IMR-90 (cell line): ENCODE data around the gene AP1S1. TPM values are rescaled to one million over a fixed set of nuclear protein-coding genes. Genes with fewer than 3 reads are reported as not detected.
A peak's percentile ranks its signal among the peaks of the same experiment; 100 is the strongest.

Experiments used
- ATAC-seq: fragments of 200-7000 bp; cut with Tn5 transposase; 2 replicates; pipeline ENCODE4 v1.9.1; 2020; ENCODE audit warnings: low read depth, mild to moderate bottlenecking, moderate library complexity
- BruUV-seq: library from RNA; stranded (reverse); fragments of 400-500 nt; replicated peaks from 2 replicates; lab custom pipeline; 2021; lab: Mats Ljungman, UMichigan
- CTCF ChIA-PET: fragments of 300-600 bp; formaldehyde crosslinking; extraction: SDS; loops from one replicate; lab custom pipeline; 2021; ENCODE audit warnings: antibody characterized with exemption; lab: Yijun Ruan, JAX
- POLR2A ChIA-PET: fragments of 300-600 bp; sonication (Branson Sonifier 250); formaldehyde crosslinking; loops from one replicate; lab custom pipeline; 2022; ENCODE audit warnings: antibody characterized with exemption; ENCODE audit not compliant: unreplicated experiment; lab: Charles Lee
- DNase-seq: peaks from one replicate; pipeline ENCODE4 v3.0.0; 2013
- H2AFZ ChIP-seq: replicated peaks from 2 replicates; pipeline ENCODE3; 2013; ENCODE audit warnings: low read length, mild to moderate bottlenecking; ENCODE audit not compliant: poor library complexity
- H2AK5ac ChIP-seq: 2 replicates; pipeline ENCODE4 v1.6.1; 2013; ENCODE audit warnings: low read depth, low read length, inconsistent platforms
- H2AK9ac ChIP-seq: replicated peaks from 2 replicates; pipeline ENCODE3; 2013; ENCODE audit warnings: mild to moderate bottlenecking, low read depth, low read length, moderate library complexity; ENCODE audit not compliant: poor library complexity
- H2BK120ac ChIP-seq: 2 replicates; pipeline ENCODE4 v1.6.1; 2013; ENCODE audit warnings: low read depth, low read length, inconsistent platforms
- H2BK15ac ChIP-seq: 3 replicates; pipeline ENCODE4 v1.6.1; 2013; ENCODE audit warnings: low read depth, low read length, inconsistent platforms
- H2BK20ac ChIP-seq: 2 replicates; pipeline ENCODE4 v1.6.1; 2013; ENCODE audit warnings: low read depth, mild to moderate bottlenecking, inconsistent platforms, low read length, moderate library complexity
- H2BK5ac ChIP-seq: 2 replicates; pipeline ENCODE4 v1.6.1; 2013; ENCODE audit warnings: mild to moderate bottlenecking, low read depth, low read length, inconsistent platforms; ENCODE audit not compliant: poor library complexity, severe bottlenecking
- H3K14ac ChIP-seq: replicated peaks from 2 replicates; pipeline ENCODE4 v1.6.1; 2013; ENCODE audit warnings: low read depth, low read length, inconsistent platforms
- H3K18ac ChIP-seq: 2 replicates; pipeline ENCODE4 v1.6.1; 2013; ENCODE audit warnings: low read depth, low read length, control low read depth
- H3K23ac ChIP-seq: 2 replicates; pipeline ENCODE4 v1.6.1; 2013; ENCODE audit warnings: low read depth, low read length, inconsistent platforms
- H3K27ac ChIP-seq: 2 replicates; pipeline ENCODE4 v1.5.1; 2013; ENCODE audit warnings: mild to moderate bottlenecking, control low read depth, low read length; ENCODE audit not compliant: insufficient read depth
- H3K27me3 ChIP-seq: 2 replicates; pipeline ENCODE4 v1.6.1; 2013; ENCODE audit warnings: low read length; ENCODE audit not compliant: control insufficient read depth, insufficient read depth
- H3K36me3 ChIP-seq: 2 replicates; pipeline ENCODE4 v1.6.1; 2013; ENCODE audit warnings: low read length, mixed read lengths; ENCODE audit not compliant: control insufficient read depth, insufficient read depth
- H3K4ac ChIP-seq: 2 replicates; pipeline ENCODE4 v1.6.1; 2013; ENCODE audit warnings: low read depth, low read length, inconsistent platforms
- H3K4me1 ChIP-seq: 2 replicates; pipeline ENCODE4 v1.6.1; 2013; ENCODE audit warnings: low read length, mixed read lengths; ENCODE audit not compliant: control insufficient read depth, insufficient read depth
- H3K4me2 ChIP-seq: 2 replicates; pipeline ENCODE4 v1.6.1; 2013; ENCODE audit warnings: low read depth, mild to moderate bottlenecking, control low read depth, low read length, moderate library complexity
- H3K4me3 ChIP-seq: 2 replicates; pipeline ENCODE4 v1.5.1; 2013; ENCODE audit warnings: low read depth, mild to moderate bottlenecking, control low read depth, low read length, moderate library complexity; ENCODE audit not compliant: insufficient read depth
- H3K56ac ChIP-seq: 2 replicates; pipeline ENCODE4 v1.6.1; 2013; ENCODE audit warnings: low read length, inconsistent platforms; ENCODE audit not compliant: insufficient read depth; ENCODE audit errors: extremely low read depth
- H3K79me1 ChIP-seq, 2 experiments: 2 replicates each; pipeline ENCODE4 v1.6.1; 2013; ENCODE audit warnings: low read length in 2 of 2, inconsistent platforms in 1 of 2, low read depth in 1 of 2
- H3K9ac ChIP-seq: 2 replicates; pipeline ENCODE4 v1.6.1; 2013; ENCODE audit warnings: low read depth, low read length, control low read depth
- H3K9me1 ChIP-seq: 2 replicates; pipeline ENCODE4 v1.6.1; 2013; ENCODE audit warnings: low read length, inconsistent platforms; ENCODE audit not compliant: insufficient read depth
- H3K9me3 ChIP-seq: 2 replicates; pipeline ENCODE4 v1.6.1; 2013; ENCODE audit warnings: low read length; ENCODE audit not compliant: control insufficient read depth, insufficient read depth
- H4K20me1 ChIP-seq: 2 replicates; pipeline ENCODE4 v1.6.1; 2013; ENCODE audit warnings: low read length, inconsistent platforms; ENCODE audit not compliant: insufficient read depth
- H4K5ac ChIP-seq: 2 replicates; pipeline ENCODE4 v1.6.1; 2013; ENCODE audit warnings: mild to moderate bottlenecking, low read depth, low read length, control low read depth
- H4K8ac ChIP-seq, 2 experiments: 2 replicates each; pipeline ENCODE4 v1.6.1; 2013; ENCODE audit warnings: low read depth in 2 of 2, low read length in 2 of 2, control low read depth in 1 of 2, inconsistent platforms in 1 of 2
- H4K91ac ChIP-seq: 2 replicates; pipeline ENCODE4 v1.6.1; 2013; ENCODE audit warnings: low read depth, low read length, inconsistent platforms; ENCODE audit not compliant: insufficient read depth
- CHD1 ChIP-seq: IDR thresholded peaks from 2 replicates; pipeline ENCODE4 v1.6.1; 2012; ENCODE audit warnings: low read depth, low read length, improper control_type of control experiment
- ELK1 ChIP-seq: fragments of 150-350 bp; IDR thresholded peaks from 2 replicates; pipeline ENCODE4 v1.6.1; 2016; ENCODE audit warnings: low read depth, mild to moderate bottlenecking, low read length, moderate library complexity, borderline replicate concordance
- FOS ChIP-seq: fragments of 150-350 bp; IDR thresholded peaks from 2 replicates; pipeline ENCODE4 v1.6.1; 2016; ENCODE audit warnings: low read depth, low read length
- MAFK ChIP-seq: IDR thresholded peaks from 2 replicates; pipeline ENCODE4 v1.6.1; 2012; ENCODE audit warnings: low read depth, low read length, improper control_type of control experiment
- MAZ ChIP-seq: IDR thresholded peaks from 2 replicates; pipeline ENCODE4 v1.6.1; 2012; ENCODE audit warnings: low read depth, mild to moderate bottlenecking, low read length, improper control_type of control experiment, moderate library complexity, borderline replicate concordance
- MXI1 ChIP-seq: IDR thresholded peaks from 2 replicates; pipeline ENCODE4 v1.6.1; 2012; ENCODE audit warnings: low read depth, mild to moderate bottlenecking, low read length, moderate library complexity, borderline replicate concordance
- NFE2L2 ChIP-seq: fragments of 150-350 bp; IDR thresholded peaks from 2 replicates; pipeline ENCODE4 v1.6.1; 2016; ENCODE audit warnings: low read depth, mild to moderate bottlenecking, low read length
- POLR2A ChIP-seq: IDR thresholded peaks from 2 replicates; pipeline ENCODE4 v1.6.1; 2012; ENCODE audit warnings: mild to moderate bottlenecking, low read depth, low read length
- RFX5 ChIP-seq: IDR thresholded peaks from 2 replicates; pipeline ENCODE4 v1.8.0; 2012; ENCODE audit warnings: low read depth, mild to moderate bottlenecking, low read length, moderate library complexity
- SMC3 ChIP-seq: fragments of 150-350 bp; IDR thresholded peaks from 2 replicates; pipeline ENCODE4 v1.6.1; 2016; ENCODE audit warnings: low read depth, mild to moderate bottlenecking, antibody characterized with exemption, low read length, moderate library complexity
- WGBS, 2 experiments: methylation state at CpG; one replicate each; pipeline versions ENCODE4 v1.1.5 to v1.1.7; 2013; ENCODE audit warnings: missing lambda C conversion rate in 2 of 2; ENCODE audit not compliant: insufficient read length in 1 of 2; ENCODE audit errors: extremely low coverage in 2 of 2; 5-methylcytosine and 5-hydroxymethylcytosine counted together
- dilution Hi-C: fragments of 300-500 bp; cut with HindIII; formaldehyde crosslinking; loops from one replicate; pipeline ENCODE4 v1.14.3; 2018; ENCODE audit warnings: low sequenced_read_pairs; ENCODE audit not compliant: unreplicated experiment
- in situ Hi-C: fragments of 300-500 bp; cut with MboI; formaldehyde crosslinking; loops from 3 replicates; pipeline ENCODE4 v1.14.3; 2019; ENCODE audit warnings: low sequenced_read_pairs, inconsistent platforms, mixed read lengths
- intact Hi-C: fragments of 100-400 bp; cut with micrococcal nuclease; formaldehyde crosslinking; loops from 2 replicates; pipeline ENCODE4 v1.10.0; 2022
- polyA plus RNA-seq, 3 experiments: library from polyadenylated mRNA; depleted of rRNA; stranded (reverse); fragments of >200 nt; gene quantifications; 2 replicates each; pipeline ENCODE4 v1.2.3, GENCODE V29; 2012; ENCODE audit warnings: low replicate concordance in 1 of 3
- total RNA-seq: library from RNA; depleted of rRNA; stranded (reverse); fragments of >200 nt; gene quantifications from 2 replicates; pipeline ENCODE4 v1.2.3, GENCODE V29; 2012
- TF ChIP-seq, protein P1 (sequence below): conservative IDR thresholded peaks from 2 replicates; pipeline ENCODE4 v1.5.1; 2012; ENCODE audit warnings: mild to moderate bottlenecking, low read depth, low read length, improper control_type of control experiment
- TF ChIP-seq, protein P2 (sequence below): fragments of 150-350 bp; IDR thresholded peaks from 2 replicates; pipeline ENCODE4 v1.6.1; 2017; ENCODE audit warnings: mild to moderate bottlenecking, antibody characterized with exemption, low read length, low read depth

AP1S1 gene
- total and polyA plus RNA-seq, 2 of the 4 experiments (the other 2 are of a cell fraction), result 187 to 295 TPM

DNA sequence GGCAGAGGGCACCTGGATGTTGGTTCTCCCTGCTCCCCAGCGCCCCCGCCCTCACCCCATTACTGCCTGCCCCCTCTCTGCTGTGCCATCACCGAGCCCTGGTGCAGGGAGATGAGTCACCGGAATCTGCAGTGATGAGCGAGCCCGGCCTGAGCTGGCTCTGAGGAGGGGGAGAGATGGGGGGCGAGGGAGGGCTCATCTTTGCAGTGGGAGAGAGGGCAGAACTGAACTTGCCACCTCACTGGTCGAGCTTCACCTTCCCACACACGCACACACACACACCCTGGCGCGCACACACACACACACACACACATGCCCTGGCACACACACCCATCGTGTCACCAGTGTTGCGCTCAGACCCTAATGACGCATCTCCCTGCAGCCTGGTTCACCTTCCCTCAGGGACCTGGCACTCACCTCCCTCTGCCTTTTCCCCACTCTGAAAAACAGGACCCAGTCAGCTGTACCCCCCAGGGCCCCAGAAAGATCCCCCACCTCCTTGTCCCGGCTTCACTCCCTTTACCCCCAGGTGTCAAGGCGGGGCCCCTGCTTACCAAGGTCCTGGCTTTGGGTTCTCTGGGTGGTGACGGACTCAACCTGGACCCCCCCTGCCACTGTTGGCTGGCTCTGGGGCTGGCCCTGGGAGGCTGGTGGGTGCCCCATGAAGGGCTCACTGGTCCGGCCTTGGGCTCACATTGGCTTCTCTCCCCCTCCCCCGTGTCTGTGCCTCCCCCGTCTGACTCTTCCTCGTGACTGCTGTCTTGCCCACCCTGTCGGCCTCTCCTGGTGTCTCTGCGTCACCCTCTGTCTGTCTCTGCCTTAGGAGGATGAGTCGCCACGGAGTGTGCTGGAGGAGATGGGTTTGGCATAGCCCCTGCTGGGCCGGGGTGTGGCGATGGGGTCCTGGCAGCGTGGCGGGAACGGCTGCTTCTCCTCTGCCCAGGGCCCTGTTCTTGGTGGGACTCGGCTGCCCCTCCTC, 5.7 kb downstream of the AP1S1 start:
- H4K5ac ChIP-seq, result no peak overlapping the region
- H3K79me1 ChIP-seq, result peaks cover 8 to 38% of the 10 kb centered on the region in 2 experiments
- H3K27me3 ChIP-seq, result peaks cover 8% of the 10 kb centered on the region; the same call in 1 of the 2 replicates
- peak overlapping the region; percentile 31 for H2BK5ac ChIP-seq
- TF ChIP-seq RFX5, result no peak
- no peak for TF ChIP-seq MXI1
- TF ChIP-seq, protein P1, sequence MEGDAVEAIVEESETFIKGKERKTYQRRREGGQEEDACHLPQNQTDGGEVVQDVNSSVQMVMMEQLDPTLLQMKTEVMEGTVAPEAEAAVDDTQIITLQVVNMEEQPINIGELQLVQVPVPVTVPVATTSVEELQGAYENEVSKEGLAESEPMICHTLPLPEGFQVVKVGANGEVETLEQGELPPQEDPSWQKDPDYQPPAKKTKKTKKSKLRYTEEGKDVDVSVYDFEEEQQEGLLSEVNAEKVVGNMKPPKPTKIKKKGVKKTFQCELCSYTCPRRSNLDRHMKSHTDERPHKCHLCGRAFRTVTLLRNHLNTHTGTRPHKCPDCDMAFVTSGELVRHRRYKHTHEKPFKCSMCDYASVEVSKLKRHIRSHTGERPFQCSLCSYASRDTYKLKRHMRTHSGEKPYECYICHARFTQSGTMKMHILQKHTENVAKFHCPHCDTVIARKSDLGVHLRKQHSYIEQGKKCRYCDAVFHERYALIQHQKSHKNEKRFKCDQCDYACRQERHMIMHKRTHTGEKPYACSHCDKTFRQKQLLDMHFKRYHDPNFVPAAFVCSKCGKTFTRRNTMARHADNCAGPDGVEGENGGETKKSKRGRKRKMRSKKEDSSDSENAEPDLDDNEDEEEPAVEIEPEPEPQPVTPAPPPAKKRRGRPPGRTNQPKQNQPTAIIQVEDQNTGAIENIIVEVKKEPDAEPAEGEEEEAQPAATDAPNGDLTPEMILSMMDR, result no peak
- 0 out of 2 replicates have a peak, but pooled peaks have one; percentile 35 for TF ChIP-seq FOS
- no peak for TF ChIP-seq CHD1
- TF ChIP-seq NFE2L2, result no peak
- TF ChIP-seq MAFK, result no peak
- TF ChIP-seq SMC3, result no peak
- TF ChIP-seq MAZ, result peak; percentile 52; the same call in 1 of the 2 replicates
- TF ChIP-seq POLR2A, result no peak
- TF ChIP-seq, protein P2, sequence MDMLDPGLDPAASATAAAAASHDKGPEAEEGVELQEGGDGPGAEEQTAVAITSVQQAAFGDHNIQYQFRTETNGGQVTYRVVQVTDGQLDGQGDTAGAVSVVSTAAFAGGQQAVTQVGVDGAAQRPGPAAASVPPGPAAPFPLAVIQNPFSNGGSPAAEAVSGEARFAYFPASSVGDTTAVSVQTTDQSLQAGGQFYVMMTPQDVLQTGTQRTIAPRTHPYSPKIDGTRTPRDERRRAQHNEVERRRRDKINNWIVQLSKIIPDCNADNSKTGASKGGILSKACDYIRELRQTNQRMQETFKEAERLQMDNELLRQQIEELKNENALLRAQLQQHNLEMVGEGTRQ, result no peak
- no peak for TF ChIP-seq ELK1
- no peak overlapping the region for H3K4ac ChIP-seq
- H3K14ac ChIP-seq, result no peak overlapping the region
- H3K4me1 ChIP-seq, result peaks cover 9% of the 10 kb centered on the region
- H3K4me3 ChIP-seq, result no peak overlapping the region
- H3K36me3 ChIP-seq, result peaks cover 28% of the 10 kb centered on the region
- no peak overlapping the region for H3K4me2 ChIP-seq
- no TSS peak for BruUV-seq
- peak; percentile 57 for DNase-seq
- H3K56ac ChIP-seq, result no peak overlapping the region
- H3K9me3 ChIP-seq, result no peaks in the 10 kb centered on the region
- peaks cover 3% of the 10 kb centered on the region for H3K9me1 ChIP-seq
- intact Hi-C loops, result no loop called here
- WGBS, 2 experiments, result 61% methylated on average over 11 of the region's 31 CpGs; no CpG with 5 or more reads in 1 of the 2 experiments
- H3K9ac ChIP-seq, result no peak overlapping the region
- no peak overlapping the region for H3K23ac ChIP-seq
- peaks cover 17% of the 10 kb centered on the region for H4K20me1 ChIP-seq
- peak; percentile 35 for ATAC-seq
- H4K91ac ChIP-seq, result no peak overlapping the region
- no peak overlapping the region for H2BK15ac ChIP-seq
- H2AFZ ChIP-seq, result peak overlapping the region; percentile 75
- peak overlapping the region in 1 of 2 experiments; percentile 35; a peak in 1 of 4 replicates for H4K8ac ChIP-seq
- no peak overlapping the region for H3K18ac ChIP-seq
- no peak overlapping the region for H2BK20ac ChIP-seq
- H2AK5ac ChIP-seq, result peak overlapping the region; percentile 84
- H2BK120ac ChIP-seq, result no peak overlapping the region
- dilution Hi-C loops, result no loop called here
- H3K27ac ChIP-seq, result no peak overlapping the region
- in situ Hi-C loops, result no loop called here
- peak overlapping the region; percentile 20 for H2AK9ac ChIP-seq
- CTCF ChIA-PET, result interaction anchor here (0.6 to 0.7 kb wide), 2 partner anchors 16 to 29 kb away, joined by 3 to 5 read pairs; no protein-coding TSS in a partner anchor
- POLR2A ChIA-PET, result interaction anchor here (0.6 kb wide), 1 partner anchor 33 kb away, joined by 5 read pairs; no protein-coding TSS in a partner anchor
